OCI-LY7 (cell line): ENCODE results near the gene CDH23. TPM values are rescaled to one million over a fixed set of nuclear protein-coding genes. Genes with fewer than 3 reads are reported as not detected.

Experiments used
- BruUV-seq: library from RNA; stranded (reverse); fragments of 400-500 nt; replicated peaks from 2 replicates; lab custom pipeline; 2021; lab: Mats Ljungman, UMichigan
- CTCF ChIA-PET: fragments of 300-600 bp; sonication (Branson Sonifier 250); formaldehyde crosslinking; loops from one replicate; lab custom pipeline; 2022; ENCODE audit warnings: antibody characterized with exemption; ENCODE audit not compliant: unreplicated experiment; lab: Charles Lee
- POLR2A ChIA-PET: fragments of 300-600 bp; sonication (Branson Sonifier 250); formaldehyde crosslinking; loops from one replicate; lab custom pipeline; 2022; ENCODE audit warnings: antibody characterized with exemption; lab: Charles Lee
- DNase-seq: peaks from one replicate; pipeline ENCODE4 v3.0.0-alpha.2; 2015; ENCODE audit warnings: low spot score
- H2AFZ ChIP-seq: fragments of 200-600 bp; sonication (generic), shearing (Covaris generic); 2 replicates; pipeline ENCODE4 v1.6.1; 2014; ENCODE audit warnings: mild to moderate bottlenecking, antibody characterized with exemption, low read length, moderate library complexity
- H3K27ac ChIP-seq: fragments of 200-600 bp; sonication (generic); 2 replicates; pipeline ENCODE4 v1.5.1; 2014; ENCODE audit warnings: mixed run types, low read depth, mild to moderate bottlenecking, moderate library complexity, low read length, inconsistent platforms; ENCODE audit not compliant: poor library complexity, severe bottlenecking
- H3K36me3 ChIP-seq: fragments of 200-600 bp; sonication (generic); 2 replicates; pipeline ENCODE4 v1.6.1; 2014; ENCODE audit warnings: mild to moderate bottlenecking, antibody characterized with exemption, low read length, moderate library complexity, mixed read lengths; ENCODE audit not compliant: insufficient read depth
- H3K4me1 ChIP-seq: fragments of 200-600 bp; sonication (generic); 2 replicates; pipeline ENCODE4 v1.5.1; 2014; ENCODE audit warnings: mild to moderate bottlenecking, low read length; ENCODE audit not compliant: insufficient read depth, poor library complexity, severe bottlenecking
- H3K4me2 ChIP-seq: fragments of 200-600 bp; sonication (generic); 2 replicates; pipeline ENCODE4 v1.6.1; 2014; ENCODE audit warnings: mild to moderate bottlenecking, low read length
- H3K4me3 ChIP-seq: fragments of 200-600 bp; sonication (generic); 2 replicates; pipeline ENCODE4 v1.5.1; 2014; ENCODE audit warnings: mild to moderate bottlenecking, low read depth, low read length; ENCODE audit not compliant: poor library complexity, severe bottlenecking
- H3K79me2 ChIP-seq: fragments of 200-600 bp; sonication (generic); 2 replicates; pipeline ENCODE4 v1.6.1; 2016; ENCODE audit warnings: low read depth, mild to moderate bottlenecking, low read length, moderate library complexity, mixed read lengths; ENCODE audit not compliant: insufficient read depth
- H3K9me2 ChIP-seq: fragments of 200-600 bp; sonication (generic); 2 replicates; pipeline ENCODE4 v1.6.1; 2016; ENCODE audit warnings: mild to moderate bottlenecking, low read length, mixed read lengths; ENCODE audit not compliant: insufficient read depth
- H3K9me3 ChIP-seq: fragments of 200-600 bp; sonication (generic); 2 replicates; pipeline ENCODE4 v1.6.1; 2014; ENCODE audit warnings: mild to moderate bottlenecking, mixed run types, low read length, mixed read lengths
- H4K20me1 ChIP-seq: fragments of 200-600 bp; sonication (generic); 2 replicates; pipeline ENCODE4 v1.6.1; 2014; ENCODE audit warnings: mild to moderate bottlenecking, antibody characterized with exemption, low read length, moderate library complexity, mixed read lengths; ENCODE audit not compliant: insufficient read depth
- EZH2phosphoT487 ChIP-seq: fragments of 200-600 bp; sonication (generic); IDR thresholded peaks from 2 replicates; pipeline ENCODE4 v1.6.1; 2018; ENCODE audit warnings: low read depth, borderline replicate concordance, mild to moderate bottlenecking, mixed run types, antibody characterized with exemption, low read length, moderate library complexity, mixed read lengths
- intact Hi-C: fragments of 100-400 bp; cut with micrococcal nuclease; formaldehyde crosslinking; loops from one replicate; pipeline ENCODE4 v1.10.0; 2022; ENCODE audit not compliant: unreplicated experiment
- total RNA-seq, 2 experiments: library from RNA; depleted of rRNA in 1 of 2; stranded (reverse); fragments of >200 nt in 1 of 2; shearing (Covaris generic) in 1 of 2; gene quantifications; 2 replicates each; pipeline ENCODE4 v1.2.3, GENCODE V29; 2014 to 2022
- TF ChIP-seq, protein P1 (sequence below): fragments of 200-600 bp; sonication (generic); conservative IDR thresholded peaks from 2 replicates; pipeline ENCODE4 v1.5.1; 2014; ENCODE audit warnings: mild to moderate bottlenecking, antibody characterized with exemption, low read length, moderate library complexity, mixed read lengths

Gene CDH23
- total RNA-seq, 2 experiments from 2014 or later = 0.92 to 9.9 TPM

DNA sequence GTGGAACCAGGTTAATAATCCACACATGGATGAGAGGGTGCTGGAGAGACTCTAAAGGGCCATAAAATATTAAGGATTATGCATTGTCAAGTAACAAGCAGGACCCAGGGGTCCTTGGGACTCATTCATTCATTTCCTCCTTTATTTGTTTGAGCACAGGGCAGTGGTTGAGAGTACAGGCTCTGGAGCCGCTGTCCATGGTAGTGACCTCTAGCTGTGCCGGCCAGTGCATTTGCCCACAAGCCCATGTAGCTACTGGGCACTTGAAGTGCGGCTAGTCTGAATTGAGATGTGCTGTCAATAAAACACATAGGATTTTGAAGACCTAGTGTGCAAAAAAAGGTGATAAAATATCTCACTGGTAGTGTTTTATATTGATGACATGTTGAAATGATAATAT is 185.3 kb downstream of the CDH23 start:
- BruUV-seq = no TSS peak
- Histone ChIP-seq H3K4me1 (no peaks in the 10 kb centered on the region), H3K9me2 (no peaks in the 10 kb centered on the region), H3K79me2 (no peaks in the 10 kb centered on the region), H4K20me1 (no peaks in the 10 kb centered on the region), H2AFZ (no peak overlapping the region), H3K27ac (no peak overlapping the region), H3K9me3 (no peaks in the 10 kb centered on the region), H3K36me3 (no peaks in the 10 kb centered on the region), H3K4me2 (no peak overlapping the region), H3K4me3 (no peak overlapping the region)
- TF ChIP-seq, protein P1, sequence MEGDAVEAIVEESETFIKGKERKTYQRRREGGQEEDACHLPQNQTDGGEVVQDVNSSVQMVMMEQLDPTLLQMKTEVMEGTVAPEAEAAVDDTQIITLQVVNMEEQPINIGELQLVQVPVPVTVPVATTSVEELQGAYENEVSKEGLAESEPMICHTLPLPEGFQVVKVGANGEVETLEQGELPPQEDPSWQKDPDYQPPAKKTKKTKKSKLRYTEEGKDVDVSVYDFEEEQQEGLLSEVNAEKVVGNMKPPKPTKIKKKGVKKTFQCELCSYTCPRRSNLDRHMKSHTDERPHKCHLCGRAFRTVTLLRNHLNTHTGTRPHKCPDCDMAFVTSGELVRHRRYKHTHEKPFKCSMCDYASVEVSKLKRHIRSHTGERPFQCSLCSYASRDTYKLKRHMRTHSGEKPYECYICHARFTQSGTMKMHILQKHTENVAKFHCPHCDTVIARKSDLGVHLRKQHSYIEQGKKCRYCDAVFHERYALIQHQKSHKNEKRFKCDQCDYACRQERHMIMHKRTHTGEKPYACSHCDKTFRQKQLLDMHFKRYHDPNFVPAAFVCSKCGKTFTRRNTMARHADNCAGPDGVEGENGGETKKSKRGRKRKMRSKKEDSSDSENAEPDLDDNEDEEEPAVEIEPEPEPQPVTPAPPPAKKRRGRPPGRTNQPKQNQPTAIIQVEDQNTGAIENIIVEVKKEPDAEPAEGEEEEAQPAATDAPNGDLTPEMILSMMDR = no peak
- TF ChIP-seq EZH2phosphoT487 = no peak
- POLR2A ChIA-PET = no interaction called here
- CTCF ChIA-PET = no interaction called here
- DNase-seq = no peak
- intact Hi-C loops = no loop called here

DNA sequence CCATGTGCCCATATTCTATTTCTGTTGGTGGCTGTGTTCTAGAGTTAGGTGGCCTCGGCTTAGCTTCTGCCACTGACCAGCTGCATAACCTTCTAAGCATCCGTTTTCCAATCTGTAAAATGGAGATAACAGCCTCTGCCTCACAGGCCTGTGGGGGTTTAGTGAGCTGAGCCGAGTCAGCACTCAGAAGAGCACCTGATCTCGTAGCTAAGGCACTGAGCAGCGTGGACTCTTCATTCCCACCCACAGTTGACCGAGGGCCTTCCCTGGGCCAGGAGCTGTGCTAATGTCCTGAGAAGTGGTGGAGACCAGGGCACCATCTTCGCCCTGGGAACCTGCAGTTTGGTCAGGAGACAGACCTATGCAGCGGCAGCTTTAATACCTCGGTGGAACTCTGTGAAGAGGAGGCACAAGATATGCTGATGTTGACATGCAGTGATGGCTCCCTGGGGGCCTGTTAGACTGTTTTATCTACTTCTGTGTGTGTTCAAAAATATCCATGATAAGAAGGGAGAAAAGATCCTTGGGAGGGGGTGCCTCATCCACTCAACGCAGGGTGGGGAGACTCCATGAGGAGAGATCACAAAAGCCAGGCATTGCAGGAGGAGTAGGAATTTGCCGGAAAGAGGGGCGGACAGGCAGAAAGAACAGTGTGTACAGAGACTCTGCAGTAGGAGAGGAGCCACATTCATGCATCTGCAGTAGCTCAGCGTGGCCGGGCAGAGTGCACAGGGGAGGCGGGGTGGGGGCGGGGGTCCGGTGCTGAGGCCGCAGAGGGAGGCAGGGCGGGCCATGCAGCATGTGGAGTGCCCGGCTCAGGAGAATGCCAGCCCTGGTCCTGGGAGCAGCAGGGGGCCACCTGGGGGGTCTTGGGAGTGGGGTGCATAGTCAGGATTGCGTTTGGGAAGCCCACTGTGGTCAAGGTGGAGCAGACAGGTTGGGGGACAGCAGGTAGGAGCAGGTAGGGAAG is 186.1 kb downstream of the CDH23 start:
- intact Hi-C loops = no loop called here
- TF ChIP-seq, protein P1 = no peak
- no peak for TF ChIP-seq EZH2phosphoT487

DNA sequence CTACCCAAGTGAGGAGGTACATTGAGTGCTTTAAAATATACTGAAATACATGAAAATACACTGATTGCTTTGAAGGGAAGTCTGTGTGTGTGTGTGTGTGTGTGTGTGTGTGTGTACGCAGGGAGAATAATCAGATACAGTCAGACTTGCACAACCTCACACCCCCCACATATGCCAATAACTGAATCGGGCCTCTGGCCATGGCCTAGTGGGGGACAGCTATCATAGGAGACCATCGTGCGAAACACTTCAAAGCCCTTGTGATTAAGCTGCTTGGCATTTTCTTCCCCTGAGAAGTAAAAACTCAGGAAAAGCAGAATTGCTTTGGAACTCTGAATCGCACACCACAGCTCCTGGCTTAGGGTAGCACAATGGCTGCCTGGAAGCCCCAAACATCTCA is 187.7 kb downstream of the CDH23 start:
- no peak for TF ChIP-seq EZH2phosphoT487
- BruUV-seq = no TSS peak
- Histone ChIP-seq H3K9me3 (no peaks in the 10 kb centered on the region), H4K20me1 (no peaks in the 10 kb centered on the region), H3K4me3 (no peak overlapping the region), H3K9me2 (no peaks in the 10 kb centered on the region), H3K27ac (no peak overlapping the region), H3K4me2 (no peak overlapping the region), H2AFZ (no peak overlapping the region), H3K79me2 (no peaks in the 10 kb centered on the region), H3K36me3 (no peaks in the 10 kb centered on the region), H3K4me1 (no peaks in the 10 kb centered on the region)
- ChIA-PET CTCF (no interaction called here), POLR2A (no interaction called here)
- intact Hi-C loops = no loop called here
- DNase-seq = no peak

More for the DNA sequence above, 186.1 kb downstream of the CDH23 start:
- no peak overlapping the region for H3K4me2 ChIP-seq
- ChIA-PET CTCF (no interaction called here), POLR2A (no interaction called here)
- no peaks in the 10 kb centered on the region for H3K9me2 ChIP-seq
- H2AFZ ChIP-seq = no peak overlapping the region
- H3K79me2 ChIP-seq = no peaks in the 10 kb centered on the region
- no peak overlapping the region for H3K27ac ChIP-seq
- no TSS peak for BruUV-seq
- no peak for DNase-seq
- H3K4me3 ChIP-seq = no peak overlapping the region
- no peaks in the 10 kb centered on the region for H3K9me3 ChIP-seq
- no peaks in the 10 kb centered on the region for H3K4me1 ChIP-seq
- no peaks in the 10 kb centered on the region for H3K36me3 ChIP-seq
- no peaks in the 10 kb centered on the region for H4K20me1 ChIP-seq
